Stimulated activated effector memory CD8-positive, alpha-beta T cell treated with anti-CD3 and anti-CD28 coated beads, Interleukin-12 subunit alpha, Interleukin-12 subunit beta, amount 100 ng/mL, for 72 hours (primary cell): Measurements from ENCODE around the gene TAS1R2.
"Not testable (repeated sequence)": the region's sequence is repeated elsewhere in the genome, so short reads cannot be mapped to it uniquely, and the experiment has no call there.

Experiments
- ATAC-seq: fragments of 150-1000 bp; cut with Tn5 transposase; 2 replicates; pipeline ENCODE4 v1.10.0; 2021
- DNase-seq, 2 donors: peaks; one replicate each; pipeline ENCODE4 v3.0.0; 2021 to 2022; ENCODE audit warnings: low spot score in 2 of 2
- H3K27ac Mint-ChIP-seq: one replicate; pipeline ENCODE4 v1.8.0; 2022; ENCODE audit warnings: mild to moderate bottlenecking, mixed read lengths
- H3K36me3 Mint-ChIP-seq: one replicate; pipeline ENCODE4 v1.8.0; 2022; ENCODE audit warnings: mild to moderate bottlenecking, mixed read lengths
- H3K4me1 Mint-ChIP-seq: one replicate; pipeline ENCODE4 v1.8.0; 2022; ENCODE audit warnings: mixed read lengths
- H3K4me3 Mint-ChIP-seq: one replicate; pipeline ENCODE4 v1.8.0; 2022; ENCODE audit warnings: mild to moderate bottlenecking, mixed read lengths
- H3K9me3 Mint-ChIP-seq: one replicate; pipeline ENCODE4 v1.8.0; 2022; ENCODE audit warnings: mixed read lengths

The TAS1R2 gene

GRCh38 chr1:18865176-18865575, 5.7 kb upstream of the TAS1R2 start:
- Mint-ChIP-seq H3K36me3 (no peaks in the 10 kb centered on the region), H3K4me1 (no peaks in the 10 kb centered on the region), H3K4me3 (no peak overlapping the region), H3K9me3 (no peaks in the 10 kb centered on the region), H3K27ac (no peak overlapping the region)
- ATAC-seq (no peak), DNase-seq (no peak)

GRCh38 chr1:18861590-18861989, 2.1 kb upstream of the TAS1R2 start:
- Mint-ChIP-seq H3K4me3 (no peak overlapping the region), H3K27ac (no peak overlapping the region), H3K9me3 (no peaks in the 10 kb centered on the region), H3K4me1 (no peaks in the 10 kb centered on the region), H3K36me3 (no peaks in the 10 kb centered on the region)
- ATAC-seq (no peak), DNase-seq (no peak)

GRCh38 chr1:18861082-18861481, 1.6 kb upstream of the TAS1R2 start:
- ATAC-seq (no peak), DNase-seq (no peak)
- Mint-ChIP-seq H3K4me1 (no peaks in the 10 kb centered on the region), H3K9me3 (no peaks in the 10 kb centered on the region), H3K27ac (no peak overlapping the region), H3K36me3 (no peaks in the 10 kb centered on the region), H3K4me3 (no peak overlapping the region)

- ATAC-seq, result no peak
- no peak for DNase-seq
- no peak overlapping the region for H3K4me3 Mint-ChIP-seq
- no peak overlapping the region for H3K27ac Mint-ChIP-seq
- no peaks in the 10 kb centered on the region for H3K4me1 Mint-ChIP-seq
- no peaks in the 10 kb centered on the region for H3K9me3 Mint-ChIP-seq
- H3K36me3 Mint-ChIP-seq, result no peaks in the 10 kb centered on the region
Measured at GRCh38 chr1:18858070-18858688, 1.3 kb downstream of the TAS1R2 start.

- H3K36me3 Mint-ChIP-seq, result no peaks in the 10 kb centered on the region
- H3K4me3 Mint-ChIP-seq, result no peak overlapping the region
- H3K4me1 Mint-ChIP-seq, result no peaks in the 10 kb centered on the region
- H3K9me3 Mint-ChIP-seq, result no peaks in the 10 kb centered on the region
- no peak for ATAC-seq
- no peak for DNase-seq
- no peak overlapping the region for H3K27ac Mint-ChIP-seq
Measured at GRCh38 chr1:18856435-18856834, 3.0 kb downstream of the TAS1R2 start.

GRCh38 chr1:18855573-18855972, 3.9 kb downstream of the TAS1R2 start:
- Mint-ChIP-seq H3K27ac (no peak overlapping the region), H3K36me3 (no peaks in the 10 kb centered on the region), H3K4me1 (no peaks in the 10 kb centered on the region), H3K4me3 (no peak overlapping the region), H3K9me3 (no peaks in the 10 kb centered on the region)
- no peak for DNase-seq
- ATAC-seq, result no peak

GRCh38 chr1:18854331-18855025, 5.0 kb downstream of the TAS1R2 start:
- H3K9me3 Mint-ChIP-seq, result no peaks in the 10 kb centered on the region
- no peaks in the 10 kb centered on the region for H3K36me3 Mint-ChIP-seq
- no peak for DNase-seq
- H3K4me1 Mint-ChIP-seq, result no peaks in the 10 kb centered on the region
- H3K27ac Mint-ChIP-seq, result no peak overlapping the region
- no peak overlapping the region for H3K4me3 Mint-ChIP-seq
- ATAC-seq, result no peak

GRCh38 chr1:18852501-18852900, 7.0 kb downstream of the TAS1R2 start:
- Mint-ChIP-seq H3K9me3 (no peaks in the 10 kb centered on the region), H3K4me3 (no peak overlapping the region), H3K36me3 (no peaks in the 10 kb centered on the region), H3K4me1 (no peaks in the 10 kb centered on the region), H3K27ac (no peak overlapping the region)
- ATAC-seq, result no peak
- DNase-seq, result no peak

- H3K36me3 Mint-ChIP-seq, result no peaks in the 10 kb centered on the region
- ATAC-seq (no peak), DNase-seq (no peak)
- H3K4me3 Mint-ChIP-seq, result no peak overlapping the region
- H3K9me3 Mint-ChIP-seq, result no peaks in the 10 kb centered on the region
- no peaks in the 10 kb centered on the region for H3K4me1 Mint-ChIP-seq
- no peak overlapping the region for H3K27ac Mint-ChIP-seq
Measured at GRCh38 chr1:18849261-18849711, 10.2 kb downstream of the TAS1R2 start.

GRCh38 chr1:18847723-18848122, 11.7 kb downstream of the TAS1R2 start:
- H3K4me3 Mint-ChIP-seq, DNase-seq, H3K36me3 Mint-ChIP-seq, H3K27ac Mint-ChIP-seq, ATAC-seq, H3K9me3 Mint-ChIP-seq, H3K4me1 Mint-ChIP-seq: not testable (repeated sequence)

- Mint-ChIP-seq H3K4me1 (no peaks in the 10 kb centered on the region), H3K36me3 (no peaks in the 10 kb centered on the region), H3K4me3 (no peak overlapping the region), H3K27ac (no peak overlapping the region), H3K9me3 (no peaks in the 10 kb centered on the region)
- ATAC-seq (no peak), DNase-seq (no peak)
Measured at GRCh38 chr1:18840145-18840544, 19.3 kb downstream of the TAS1R2 start.

GRCh38 chr1:18836654-18837053, 22.8 kb downstream of the TAS1R2 start:
- Mint-ChIP-seq H3K27ac (no peak overlapping the region), H3K4me3 (no peak overlapping the region), H3K4me1 (no peaks in the 10 kb centered on the region), H3K9me3 (no peaks in the 10 kb centered on the region), H3K36me3 (no peaks in the 10 kb centered on the region)
- ATAC-seq (no peak), DNase-seq (no peak)

- not testable (repeated sequence) for H3K36me3 Mint-ChIP-seq, H3K9me3 Mint-ChIP-seq, ATAC-seq, H3K27ac Mint-ChIP-seq, H3K4me1 Mint-ChIP-seq, DNase-seq, H3K4me3 Mint-ChIP-seq
Measured at GRCh38 chr1:18832319-18832718, 27.1 kb downstream of the TAS1R2 start.

- Mint-ChIP-seq H3K36me3 (no peaks in the 10 kb centered on the region), H3K4me1 (no peaks in the 10 kb centered on the region), H3K27ac (no peak overlapping the region), H3K4me3 (no peak overlapping the region), H3K9me3 (no peaks in the 10 kb centered on the region)
- ATAC-seq, result no peak
- no peak for DNase-seq
Measured at GRCh38 chr1:18831656-18832055, 27.8 kb downstream of the TAS1R2 start.

GRCh38 chr1:18830596-18830995, 28.9 kb downstream of the TAS1R2 start:
- Mint-ChIP-seq H3K4me3 (no peak overlapping the region), H3K36me3 (no peaks in the 10 kb centered on the region), H3K27ac (no peak overlapping the region), H3K4me1 (no peaks in the 10 kb centered on the region), H3K9me3 (no peaks in the 10 kb centered on the region)
- no peak for DNase-seq
- no peak for ATAC-seq

- Mint-ChIP-seq H3K27ac (no peak overlapping the region), H3K4me1 (no peaks in the 10 kb centered on the region), H3K36me3 (no peaks in the 10 kb centered on the region), H3K9me3 (no peaks in the 10 kb centered on the region), H3K4me3 (no peak overlapping the region)
- DNase-seq (no peak), ATAC-seq (no peak)
Measured at GRCh38 chr1:18829671-18830070, 29.8 kb downstream of the TAS1R2 start.
